Fibroblast of lung (primary cell): ENCODE results near the gene ADGRD1. TPM values are rescaled to one million over a fixed set of nuclear protein-coding genes. Genes with fewer than 3 reads are reported as not detected.

Experiments
- DNase-seq, 2 donors: peaks; one replicate each; pipeline versions ENCODE4 v3.0.0 to v3.0.0-alpha.2; 2010; ENCODE audit warnings: low read depth in 2 of 2
- H2AFZ ChIP-seq: 2 replicates; pipeline ENCODE4 v1.5.1; 2012; ENCODE audit warnings: low read length, control low read depth, inconsistent platforms
- H3K27ac ChIP-seq: 2 replicates; pipeline ENCODE4 v1.5.1; 2011; ENCODE audit warnings: low read length, control low read depth; ENCODE audit not compliant: insufficient read depth
- H3K27me3 ChIP-seq: 2 replicates; pipeline ENCODE4 v1.5.1; 2011; ENCODE audit warnings: mild to moderate bottlenecking, low read length; ENCODE audit not compliant: control insufficient read depth, insufficient read depth
- H3K36me3 ChIP-seq: 2 replicates; pipeline ENCODE4 v1.5.1; 2011; ENCODE audit warnings: low read length; ENCODE audit not compliant: control insufficient read depth, insufficient read depth
- H3K4me1 ChIP-seq: 2 replicates; pipeline ENCODE4 v1.5.1; 2011; ENCODE audit warnings: low read length; ENCODE audit not compliant: control insufficient read depth, insufficient read depth; ENCODE audit errors: extremely low read depth
- H3K4me2 ChIP-seq: 2 replicates; pipeline ENCODE4 v1.5.1; 2011; ENCODE audit warnings: low read length, control low read depth; ENCODE audit not compliant: insufficient read depth; ENCODE audit errors: extremely low read depth
- H3K4me3 ChIP-seq, 4 experiments: fragments of 200-600 bp in 1 of 4; sonication (generic) in 1 of 4; replicated peaks in 1 of 4; 2 replicates each; pipeline ENCODE4 v1.5.1; 2011 to 2016; ENCODE audit warnings: low read length in 4 of 4, low read depth in 3 of 4, mild to moderate bottlenecking in 3 of 4, control low read depth in 2 of 4, inconsistent platforms in 1 of 4, mixed read lengths in 1 of 4; ENCODE audit not compliant: insufficient read depth in 1 of 4; ENCODE audit errors: control extremely low read depth in 1 of 4
- H3K79me2 ChIP-seq: 2 replicates; pipeline ENCODE4 v1.5.1; 2012; ENCODE audit warnings: mild to moderate bottlenecking, low read length, inconsistent platforms; ENCODE audit not compliant: control insufficient read depth, insufficient read depth
- H3K9ac ChIP-seq: 2 replicates; pipeline ENCODE4 v1.5.1; 2011; ENCODE audit warnings: mild to moderate bottlenecking, low read length, control low read depth; ENCODE audit not compliant: insufficient read depth
- H3K9me3 ChIP-seq: 2 replicates; pipeline ENCODE4 v1.5.1; 2012; ENCODE audit warnings: low read depth, low read length; ENCODE audit not compliant: control insufficient read depth, insufficient read depth
- H4K20me1 ChIP-seq: 2 replicates; pipeline ENCODE4 v1.5.1; 2011; ENCODE audit warnings: low read length; ENCODE audit not compliant: control insufficient read depth, insufficient read depth; ENCODE audit errors: extremely low read depth
- CTCF ChIP-seq, 2 donors: IDR thresholded peaks in 1 of 2; conservative IDR thresholded peaks in 1 of 2; 1 replicate in 1 of 2; 2 replicates in 1 of 2; pipeline ENCODE4 v1.5.1; 2011 to 2012; ENCODE audit warnings: low read length in 2 of 2, control low read depth in 1 of 2, inconsistent platforms in 1 of 2, low read depth in 1 of 2, mild to moderate bottlenecking in 1 of 2
- EZH2 ChIP-seq: IDR thresholded peaks from 2 replicates; pipeline ENCODE4 v1.5.1; 2012; ENCODE audit warnings: low read length, control low read depth, mild to moderate bottlenecking; ENCODE audit errors: missing control alignments
- polyA plus RNA-seq, 2 donors: library from polyadenylated mRNA; depleted of rRNA in 1 of 2; stranded (reverse) in 1 of 2; unstranded in 1 of 2; fragments of >200 nt; gene quantifications; 2 replicates each; pipeline ENCODE4 v1.2.1, GENCODE V29; 2011 to 2012; ENCODE audit warnings: missing spikeins in 1 of 2
- total RNA-seq: library from RNA; depleted of rRNA; stranded (reverse); fragments of >200 nt; gene quantifications from 2 replicates; pipeline ENCODE4 v1.2.1, GENCODE V29; 2014

ADGRD1 gene
- total and polyA plus RNA-seq, 2 donors (not counting 1 experiment from before 2014, with no cell fraction given): 7.3 to 11.6 TPM

- no peak for DNase-seq
These were observed 95.3 kb downstream of the ADGRD1 start for GRCh38 chr12:131049002-131049401.

GRCh38 chr12:131049549-131050339, 96.0 kb downstream of the ADGRD1 start:
- no peak overlapping the region for H3K4me3 ChIP-seq
- TF ChIP-seq EZH2 (no peak), CTCF (conservative IDR thresholded peaks at IDR 0.05 in 1 of 2, IDR thresholded peaks at IDR 0.05 in 1 of 2; ENCODE audit: low read depth in 1 of 2, low read length in 2 of 2) (no peak)
- DNase-seq: no peak

More at GRCh38 chr12:131049002-131049401, 95.3 kb downstream of the ADGRD1 start:
- TF ChIP-seq CTCF (conservative IDR thresholded peaks at IDR 0.05 in 1 of 2, IDR thresholded peaks at IDR 0.05 in 1 of 2; ENCODE audit: low read depth in 1 of 2, low read length in 2 of 2) (no peak), EZH2 (no peak)
- Histone ChIP-seq H3K27me3 (no peaks in the 10 kb centered on the region), H3K36me3 (no peaks in the 10 kb centered on the region), H3K9ac (no peak overlapping the region), H3K4me3 (no peak overlapping the region), H3K4me2 (no peak overlapping the region), H4K20me1 (no peaks in the 10 kb centered on the region), H3K9me3 (no peaks in the 10 kb centered on the region), H2AFZ (no peak overlapping the region), H3K27ac (no peak overlapping the region), H3K79me2 (no peaks in the 10 kb centered on the region), H3K4me1 (no peaks in the 10 kb centered on the region)

GRCh38 chr12:131050463-131051154, 96.9 kb downstream of the ADGRD1 start:
- H3K36me3 ChIP-seq: no peaks in the 10 kb centered on the region
- no peak for DNase-seq

More at GRCh38 chr12:131049549-131050339, 96.0 kb downstream of the ADGRD1 start:
- Histone ChIP-seq H4K20me1 (no peaks in the 10 kb centered on the region), H3K79me2 (no peaks in the 10 kb centered on the region), H3K4me2 (no peak overlapping the region), H3K36me3 (no peaks in the 10 kb centered on the region), H2AFZ (no peak overlapping the region), H3K9me3 (no peaks in the 10 kb centered on the region), H3K4me1 (no peaks in the 10 kb centered on the region), H3K9ac (no peak overlapping the region), H3K27me3 (no peaks in the 10 kb centered on the region), H3K27ac (no peak overlapping the region)

More at GRCh38 chr12:131050463-131051154, 96.9 kb downstream of the ADGRD1 start:
- H4K20me1 ChIP-seq: no peaks in the 10 kb centered on the region
- H3K4me1 ChIP-seq: no peaks in the 10 kb centered on the region
- no peaks in the 10 kb centered on the region for H3K9me3 ChIP-seq
- H3K9ac ChIP-seq: no peak overlapping the region
- H2AFZ ChIP-seq: no peak overlapping the region
- H3K4me3 ChIP-seq: no peak overlapping the region
- H3K27me3 ChIP-seq: no peaks in the 10 kb centered on the region
- no peaks in the 10 kb centered on the region for H3K79me2 ChIP-seq
- H3K27ac ChIP-seq: no peak overlapping the region
- TF ChIP-seq CTCF (conservative IDR thresholded peaks at IDR 0.05 in 1 of 2, IDR thresholded peaks at IDR 0.05 in 1 of 2; ENCODE audit: low read depth in 1 of 2, low read length in 2 of 2) (no peak), EZH2 (no peak)
- H3K4me2 ChIP-seq: no peak overlapping the region
